Liver (tissue), 9 donors: ENCODE results near the gene ANKRD23. TPM values are rescaled to one million over a fixed set of nuclear protein-coding genes. Genes with fewer than 3 reads are reported as not detected.

Experiments used
- DNase-seq: peaks from one replicate; pipeline ENCODE4 v3.0.0-alpha.2; 2017; ENCODE audit warnings: low spot score
- H3K27ac ChIP-seq, 2 donors: one replicate each; pipeline ENCODE4 v1.7.0; 2013; ENCODE audit warnings: inconsistent platforms in 2 of 2, low read length in 2 of 2, control low read depth in 1 of 2, low read depth in 1 of 2, mild to moderate bottlenecking in 1 of 2
- H3K27me3 ChIP-seq, 4 donors: one replicate each; pipeline versions ENCODE4 v1.6.1 to v1.7.0; 2013; ENCODE audit warnings: low read length in 3 of 4, inconsistent platforms in 1 of 4, mild to moderate bottlenecking in 1 of 4, moderate library complexity in 1 of 4; ENCODE audit not compliant: control insufficient read depth in 4 of 4, insufficient read depth in 4 of 4
- H3K36me3 ChIP-seq, 4 donors: one replicate each; pipeline versions ENCODE4 v1.6.1 to v1.7.0; 2013; ENCODE audit warnings: low read length in 3 of 4, mild to moderate bottlenecking in 3 of 4, low read depth in 1 of 4, moderate library complexity in 1 of 4; ENCODE audit not compliant: control insufficient read depth in 4 of 4, insufficient read depth in 3 of 4
- H3K4me1 ChIP-seq, 4 donors: one replicate each; pipeline versions ENCODE4 v1.6.1 to v1.7.0; 2013; ENCODE audit warnings: low read length in 3 of 4, mild to moderate bottlenecking in 3 of 4, moderate library complexity in 1 of 4; ENCODE audit not compliant: control insufficient read depth in 4 of 4, insufficient read depth in 4 of 4
- H3K4me3 ChIP-seq, 3 donors: one replicate each; pipeline versions ENCODE4 v1.6.1 to v1.7.0; 2013; ENCODE audit warnings: low read length in 3 of 3, control low read depth in 1 of 3, low read depth in 1 of 3, mild to moderate bottlenecking in 1 of 3
- H3K9ac ChIP-seq, 2 donors: one replicate each; pipeline ENCODE4 v1.7.0; 2013; ENCODE audit warnings: low read length in 2 of 2, mild to moderate bottlenecking in 2 of 2, moderate library complexity in 2 of 2, control low read depth in 1 of 2, low read depth in 1 of 2
- H3K9me3 ChIP-seq, 4 donors: one replicate each; pipeline versions ENCODE4 v1.6.1 to v1.7.0; 2013; ENCODE audit warnings: low read length in 3 of 4; ENCODE audit not compliant: control insufficient read depth in 4 of 4
- CTCF ChIP-seq: fragments of 150-350 bp; IDR thresholded peaks from 2 replicates; pipeline ENCODE4 v1.5.1; 2017; ENCODE audit warnings: improper control_type of control experiment, low read depth, low read length; ENCODE audit not compliant: missing input control
- EGR1 ChIP-seq, 2 donors: IDR thresholded peaks; 2 replicates each; pipeline ENCODE4 v1.6.1; 2016 to 2018; ENCODE audit warnings: antibody characterized with exemption in 2 of 2, low read depth in 2 of 2
- FOXA1 ChIP-seq: IDR thresholded peaks from 2 replicates; pipeline ENCODE4 v1.6.1; 2016; ENCODE audit warnings: antibody characterized with exemption
- FOXA2 ChIP-seq: IDR thresholded peaks from 2 replicates; pipeline ENCODE4 v1.6.1; 2016; ENCODE audit warnings: antibody characterized with exemption
- GABPA ChIP-seq, 2 donors: IDR thresholded peaks in 1 of 2; conservative IDR thresholded peaks in 1 of 2; 2 replicates each; pipeline ENCODE4 v1.6.1; 2016; ENCODE audit warnings: antibody characterized with exemption in 2 of 2, mild to moderate bottlenecking in 1 of 2, moderate library complexity in 1 of 2
- HNF4A ChIP-seq, 2 donors: conservative IDR thresholded peaks; 2 replicates each; pipeline ENCODE4 v1.6.1; 2016; ENCODE audit warnings: antibody characterized with exemption in 2 of 2, mild to moderate bottlenecking in 2 of 2
- HNF4G ChIP-seq: IDR thresholded peaks from 2 replicates; pipeline ENCODE4 v1.6.1; 2016; ENCODE audit warnings: antibody characterized with exemption
- JUND ChIP-seq, 2 donors: IDR thresholded peaks; 2 replicates each; pipeline ENCODE4 v1.6.1; 2016; ENCODE audit warnings: antibody characterized with exemption in 2 of 2
- MAX ChIP-seq: IDR thresholded peaks from 2 replicates; pipeline ENCODE4 v1.6.1; 2016; ENCODE audit warnings: antibody characterized with exemption
- NR2F2 ChIP-seq: IDR thresholded peaks from 2 replicates; pipeline ENCODE4 v1.6.1; 2016; ENCODE audit warnings: antibody characterized with exemption
- RAD21 ChIP-seq, 2 donors: IDR thresholded peaks; 2 replicates each; pipeline ENCODE4 v1.6.1; 2016; ENCODE audit warnings: antibody characterized with exemption in 2 of 2, mild to moderate bottlenecking in 2 of 2
- REST ChIP-seq: IDR thresholded peaks from 2 replicates; pipeline ENCODE4 v1.6.1; 2016; ENCODE audit warnings: antibody characterized with exemption, mild to moderate bottlenecking
- RXRA ChIP-seq, 2 donors: IDR thresholded peaks; 2 replicates each; pipeline ENCODE4 v1.6.1; 2017 to 2018; ENCODE audit warnings: antibody characterized with exemption in 2 of 2, mild to moderate bottlenecking in 1 of 2
- SP1 ChIP-seq: IDR thresholded peaks from 2 replicates; pipeline ENCODE4 v1.6.1; 2018; ENCODE audit warnings: antibody characterized with exemption, mild to moderate bottlenecking
- TAF1 ChIP-seq: conservative IDR thresholded peaks from 2 replicates; pipeline ENCODE4 v1.6.1; 2016; ENCODE audit warnings: antibody characterized with exemption, mild to moderate bottlenecking
- YY1 ChIP-seq: IDR thresholded peaks from 2 replicates; pipeline ENCODE4 v1.6.1; 2016; ENCODE audit warnings: antibody characterized with exemption, mild to moderate bottlenecking
- WGBS: extraction: QIAGEN DNeasy Blood & Tissue Kit; methylation state at CpG from one replicate; pipeline ENCODE4 v1.1.7; 2013; 5-methylcytosine and 5-hydroxymethylcytosine counted together
- polyA plus RNA-seq, 2 donors: library from polyadenylated mRNA; stranded (reverse) in 1 of 2; unstranded in 1 of 2; fragments of 200-250 nt in 1 of 2; fragments of >200 nt in 1 of 2; fragmentation: Nextera tagmentation in 1 of 2; extraction: Ambion mirVana in 1 of 2; gene quantifications; one replicate each; pipeline versions ENCODE4 v1.2.1 to v1.2.3, GENCODE V29; 2013 to 2015
- total RNA-seq, 2 donors: library from RNA; depleted of rRNA; stranded (reverse); fragments of >200 nt; gene quantifications; one replicate each; pipeline ENCODE4 v1.2.3, GENCODE V29; 2014
- TF ChIP-seq, protein P1 (sequence below): IDR thresholded peaks from 2 replicates; pipeline ENCODE4 v1.6.1; 2016; ENCODE audit warnings: antibody characterized with exemption
- TF ChIP-seq, protein P2 (sequence below): IDR thresholded peaks from 2 replicates; pipeline ENCODE4 v1.6.1; 2016; ENCODE audit warnings: antibody characterized with exemption
- donor health status: healthy.
- donor health status: healthy.
- donor health status: healthy.
- donor health status: healthy.
- donor health status: healthy.

Gene ANKRD23
- total and polyA plus RNA-seq, 4 donors: 0.82 to 4.2 (median 1.9) TPM

DNA sequence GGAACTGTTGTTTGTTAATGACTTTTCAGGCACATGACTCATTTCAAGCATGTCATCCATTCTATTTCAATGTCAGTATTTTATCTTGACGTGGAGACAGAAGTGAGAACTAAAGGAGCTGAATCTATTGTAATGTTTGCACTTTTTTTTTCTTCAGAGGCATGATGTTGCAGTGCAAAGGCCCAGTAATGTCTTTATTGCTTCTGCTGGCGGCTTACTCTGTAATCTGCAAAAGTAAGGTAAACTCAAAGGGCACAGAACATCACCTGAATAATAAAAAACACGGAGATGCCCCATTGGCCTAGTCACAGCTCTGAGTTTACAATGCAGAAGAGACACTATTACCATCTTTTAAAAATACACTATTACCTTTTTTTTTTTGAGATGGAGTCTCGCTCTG is 30.2 kb downstream of the ANKRD23 start:
- Histone ChIP-seq H3K36me3 (no peaks in the 10 kb centered on the region), H3K4me3 (no peak overlapping the region), H3K9ac (no peak overlapping the region), H3K9me3 (no peaks in the 10 kb centered on the region), H3K27ac (no peak overlapping the region), H3K4me1 (peaks cover 4 to 33% (median 25%) of the 10 kb centered on the region in 4 donors), H3K27me3 (no peaks in the 10 kb centered on the region)
- WGBS: 88% methylated on average over 4 of the region's 4 CpGs
- DNase-seq: no peak
- TF ChIP-seq SP1 (no peak), RAD21 (IDR thresholded peaks at IDR 0.05) (no peak), MAX (no peak), FOXA1 (no peak), EGR1 (IDR thresholded peaks at IDR 0.05; ENCODE audit: low read depth in 2 of 2) (no peak), RXRA (IDR thresholded peaks at IDR 0.05) (no peak)
- TF ChIP-seq, protein P1, sequence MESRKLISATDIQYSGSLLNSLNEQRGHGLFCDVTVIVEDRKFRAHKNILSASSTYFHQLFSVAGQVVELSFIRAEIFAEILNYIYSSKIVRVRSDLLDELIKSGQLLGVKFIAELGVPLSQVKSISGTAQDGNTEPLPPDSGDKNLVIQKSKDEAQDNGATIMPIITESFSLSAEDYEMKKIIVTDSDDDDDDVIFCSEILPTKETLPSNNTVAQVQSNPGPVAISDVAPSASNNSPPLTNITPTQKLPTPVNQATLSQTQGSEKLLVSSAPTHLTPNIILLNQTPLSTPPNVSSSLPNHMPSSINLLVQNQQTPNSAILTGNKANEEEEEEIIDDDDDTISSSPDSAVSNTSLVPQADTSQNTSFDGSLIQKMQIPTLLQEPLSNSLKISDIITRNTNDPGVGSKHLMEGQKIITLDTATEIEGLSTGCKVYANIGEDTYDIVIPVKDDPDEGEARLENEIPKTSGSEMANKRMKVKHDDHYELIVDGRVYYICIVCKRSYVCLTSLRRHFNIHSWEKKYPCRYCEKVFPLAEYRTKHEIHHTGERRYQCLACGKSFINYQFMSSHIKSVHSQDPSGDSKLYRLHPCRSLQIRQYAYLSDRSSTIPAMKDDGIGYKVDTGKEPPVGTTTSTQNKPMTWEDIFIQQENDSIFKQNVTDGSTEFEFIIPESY: no peak

- Histone ChIP-seq H3K36me3 (no peaks in the 10 kb centered on the region), H3K4me3 (no peak overlapping the region), H3K4me1 (peaks cover 1 to 16% (median 8%) of the 10 kb centered on the region in 4 donors), H3K9ac (no peak overlapping the region), H3K27ac (no peak overlapping the region), H3K9me3 (no peaks in the 10 kb centered on the region), H3K27me3 (no peaks in the 10 kb centered on the region)
- 66% methylated on average over 3 of the region's 3 CpGs for WGBS
- TF ChIP-seq FOXA2: no peak
- no peak for TF ChIP-seq SP1
- TF ChIP-seq GABPA (IDR thresholded peaks at IDR 0.05 in 1 of 2, conservative IDR thresholded peaks at IDR 0.05 in 1 of 2): no peak
- no peak for TF ChIP-seq REST
- TF ChIP-seq CTCF: no peak
- TF ChIP-seq, protein P1: no peak
- TF ChIP-seq YY1: no peak
- TF ChIP-seq MAX: no peak
- no peak for TF ChIP-seq TAF1
- no peak for TF ChIP-seq EGR1 (IDR thresholded peaks at IDR 0.05; ENCODE audit: low read depth in 2 of 2)
- TF ChIP-seq RXRA (IDR thresholded peaks at IDR 0.05): no peak
- TF ChIP-seq HNF4G: no peak
- TF ChIP-seq JUND (IDR thresholded peaks at IDR 0.05): no peak
- no peak for TF ChIP-seq FOXA1
- no peak for TF ChIP-seq HNF4A (conservative IDR thresholded peaks at IDR 0.05)
- TF ChIP-seq RAD21 (IDR thresholded peaks at IDR 0.05): no peak
- TF ChIP-seq, protein P2, sequence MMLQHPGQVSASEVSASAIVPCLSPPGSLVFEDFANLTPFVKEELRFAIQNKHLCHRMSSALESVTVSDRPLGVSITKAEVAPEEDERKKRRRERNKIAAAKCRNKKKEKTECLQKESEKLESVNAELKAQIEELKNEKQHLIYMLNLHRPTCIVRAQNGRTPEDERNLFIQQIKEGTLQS: no peak
- TF ChIP-seq NR2F2: no peak
- DNase-seq: no peak
Measured at GRCh38 chr2:96811917-96812316, 31.9 kb downstream of the ANKRD23 start.
